Esophagus muscularis mucosa (tissue), 4 donors: Measurements from ENCODE around the gene DHX16. TPM values are rescaled to one million over a fixed set of nuclear protein-coding genes. Genes with fewer than 3 reads are reported as not detected.

Experiments used
- DNase-seq: peaks from one replicate; pipeline ENCODE4 v3.0.0-alpha.2; 2017; ENCODE audit errors: extremely low spot score
- H3K27ac ChIP-seq, 4 donors: fragments of 200-600 bp; sonication (generic); replicated peaks in 1 of 4; 1 replicate in 3 of 4; 2 replicates in 1 of 4; pipeline ENCODE4 v1.5.1; 2016 to 2019; ENCODE audit warnings: mild to moderate bottlenecking in 1 of 4
- H3K27me3 ChIP-seq, 4 donors: fragments of 200-600 bp; sonication (generic); one replicate each; pipeline versions ENCODE4 v1.5.1 to v1.6.0; 2016 to 2019
- H3K36me3 ChIP-seq, 4 donors: fragments of 200-600 bp; sonication (generic); one replicate each; pipeline ENCODE4 v1.5.1; 2016 to 2019
- H3K4me1 ChIP-seq, 4 donors: fragments of 200-600 bp; sonication (generic); one replicate each; pipeline ENCODE4 v1.5.1; 2016 to 2019
- H3K4me3 ChIP-seq, 4 donors: fragments of 200-600 bp; sonication (generic); 1 replicate in 2 of 4; 2 replicates in 2 of 4; pipeline ENCODE4 v1.5.1; 2016 to 2019; ENCODE audit warnings: mild to moderate bottlenecking in 4 of 4, moderate library complexity in 1 of 4
- H3K9me3 ChIP-seq, 4 donors: fragments of 200-600 bp; sonication (generic); 1 replicate in 3 of 4; 2 replicates in 1 of 4; pipeline ENCODE4 v1.5.1; 2016 to 2019
- EP300 ChIP-seq: sonication (generic); formaldehyde crosslinking; IDR thresholded peaks from one replicate; pipeline ENCODE4 v1.6.1; 2017; ENCODE audit warnings: antibody characterized with exemption
- POLR2A ChIP-seq: fragments of 450-650 bp; IDR thresholded peaks from one replicate; pipeline ENCODE4 v1.6.1; 2017; ENCODE audit warnings: antibody characterized with exemption, moderate library complexity, mild to moderate bottlenecking, low read depth
- POLR2AphosphoS5 ChIP-seq, 2 donors: sonication (generic); formaldehyde crosslinking; IDR thresholded peaks; one replicate each; pipeline ENCODE4 v1.6.1; 2017; ENCODE audit warnings: antibody characterized with exemption in 2 of 2
- WGBS: methylation state at CpG from one replicate; pipeline ENCODE4 v1.1.5; 2018; 5-methylcytosine and 5-hydroxymethylcytosine counted together
- intact Hi-C: fragments of 100-400 bp; cut with DNase I; formaldehyde crosslinking; loops from one replicate; pipeline ENCODE4 v1.15.1; 2023
- total RNA-seq, 4 donors: library from RNA; depleted of rRNA; stranded (reverse); fragments of >200 nt; gene quantifications; one replicate each; pipeline versions ENCODE4 v1.1.0 to v1.2.1, GENCODE V29; 2016
- TF ChIP-seq, protein P1 (sequence below), 3 experiments: fragments of 200-600 bp in 2 of 3; fragments of 450-650 bp in 1 of 3; sonication (generic) in 2 of 3; IDR thresholded peaks; one replicate each; pipeline ENCODE4 v1.5.1; 2017 to 2019; ENCODE audit warnings: antibody characterized with exemption in 3 of 3, mild to moderate bottlenecking in 2 of 3, moderate library complexity in 1 of 3

DHX16 gene
- total RNA-seq, 4 donors from 2014 or later = 20.3 to 41.1 (median 31.1) TPM

DNA sequence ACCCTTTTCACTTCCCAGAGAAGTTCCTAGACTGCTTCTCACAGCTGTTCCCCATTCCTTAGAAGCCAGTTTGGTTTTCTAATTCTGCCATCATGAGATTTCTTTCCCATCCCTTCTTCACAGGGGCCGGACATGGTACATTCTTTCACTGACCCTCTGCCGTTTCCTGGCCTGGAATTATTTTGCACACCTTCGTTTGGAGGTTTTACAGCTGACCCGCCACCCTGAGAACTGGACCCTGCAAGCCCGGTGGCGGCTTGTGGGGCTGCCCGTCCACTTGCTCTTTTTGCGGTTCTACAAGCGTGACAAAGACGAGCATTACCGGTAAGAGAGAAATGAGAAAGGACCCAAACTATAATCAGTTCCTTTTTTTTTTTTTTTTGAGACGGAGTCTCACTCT, 21.7 kb downstream of the DHX16 start:
- Histone ChIP-seq H3K9me3 (no peaks in the 10 kb centered on the region), H3K4me3 (no peak overlapping the region), H3K4me1 (peaks cover 14 to 27% (median 24%) of the 10 kb centered on the region in 4 donors), H3K27ac (no peak overlapping the region), H3K27me3 (no peaks in the 10 kb centered on the region), H3K36me3 (peaks cover 45 to 67% (median 61%) of the 10 kb centered on the region in 4 donors)
- no peak for DNase-seq
- intact Hi-C loops = no loop called here
- TF ChIP-seq POLR2AphosphoS5 (IDR thresholded peaks at IDR 0.05) (no peak), POLR2A (no peak), EP300 (no peak)
- TF ChIP-seq, protein P1, sequence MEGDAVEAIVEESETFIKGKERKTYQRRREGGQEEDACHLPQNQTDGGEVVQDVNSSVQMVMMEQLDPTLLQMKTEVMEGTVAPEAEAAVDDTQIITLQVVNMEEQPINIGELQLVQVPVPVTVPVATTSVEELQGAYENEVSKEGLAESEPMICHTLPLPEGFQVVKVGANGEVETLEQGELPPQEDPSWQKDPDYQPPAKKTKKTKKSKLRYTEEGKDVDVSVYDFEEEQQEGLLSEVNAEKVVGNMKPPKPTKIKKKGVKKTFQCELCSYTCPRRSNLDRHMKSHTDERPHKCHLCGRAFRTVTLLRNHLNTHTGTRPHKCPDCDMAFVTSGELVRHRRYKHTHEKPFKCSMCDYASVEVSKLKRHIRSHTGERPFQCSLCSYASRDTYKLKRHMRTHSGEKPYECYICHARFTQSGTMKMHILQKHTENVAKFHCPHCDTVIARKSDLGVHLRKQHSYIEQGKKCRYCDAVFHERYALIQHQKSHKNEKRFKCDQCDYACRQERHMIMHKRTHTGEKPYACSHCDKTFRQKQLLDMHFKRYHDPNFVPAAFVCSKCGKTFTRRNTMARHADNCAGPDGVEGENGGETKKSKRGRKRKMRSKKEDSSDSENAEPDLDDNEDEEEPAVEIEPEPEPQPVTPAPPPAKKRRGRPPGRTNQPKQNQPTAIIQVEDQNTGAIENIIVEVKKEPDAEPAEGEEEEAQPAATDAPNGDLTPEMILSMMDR (IDR thresholded peaks at IDR 0.05) = no peak
- WGBS = 90% methylated on average over 12 of the region's 12 CpGs

DNA sequence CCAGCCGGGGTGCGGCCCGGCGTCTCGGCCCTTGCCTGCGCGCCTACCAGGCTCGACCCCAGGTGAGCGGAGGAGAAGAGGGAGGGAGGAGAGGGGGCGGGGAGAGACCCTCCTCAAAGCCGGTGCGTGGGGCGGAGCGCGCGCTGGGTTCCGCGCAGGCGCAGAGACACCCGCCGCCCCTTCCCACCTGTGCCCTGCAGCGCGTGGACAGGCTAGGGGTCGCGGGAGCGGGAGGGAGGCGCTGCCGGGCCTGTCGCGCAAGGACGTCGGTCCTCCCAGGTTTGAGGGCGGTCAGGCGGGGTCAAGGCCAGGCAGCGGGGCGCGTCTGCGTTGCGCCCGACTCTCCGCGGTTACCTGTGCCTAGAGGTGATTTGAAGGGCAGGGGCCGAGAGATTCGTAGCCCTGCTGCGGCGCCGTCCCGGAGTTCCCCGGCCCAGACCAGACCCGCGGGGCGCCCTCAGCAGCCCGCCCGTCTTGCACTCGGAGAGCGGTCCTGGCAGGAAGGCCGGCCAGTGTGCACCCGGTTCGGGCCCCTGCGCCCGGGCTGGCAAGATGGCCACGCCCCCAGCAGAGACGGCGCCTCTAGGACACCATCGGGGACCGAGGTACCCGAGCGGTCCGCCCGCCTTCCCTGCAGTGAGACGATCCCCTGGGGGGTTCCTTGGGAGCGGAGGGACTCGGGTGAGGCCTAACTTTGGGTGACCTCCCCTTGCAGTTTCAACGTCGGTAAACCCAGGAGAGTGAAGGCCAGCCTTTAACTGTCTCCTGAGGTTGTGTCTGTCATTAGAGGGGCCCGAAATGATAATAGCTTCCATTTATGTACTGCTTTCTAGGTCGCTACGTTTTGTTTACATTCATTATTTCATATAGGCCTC, 25.3 kb downstream of the DHX16 start:
- intact Hi-C loops = loop anchor here (1.0 kb wide), 1 partner anchor 25 kb away; no protein-coding TSS in a partner anchor
- TF ChIP-seq POLR2AphosphoS5 (IDR thresholded peaks at IDR 0.05) = peak; percentile 3 to 43
- TF ChIP-seq, protein P1 (IDR thresholded peaks at IDR 0.05) = no peak
- WGBS = 4% methylated on average over 13 of the region's 78 CpGs
- H3K4me3 ChIP-seq = peak overlapping the region; percentile 93 to 100 (median 100)
- no peak for DNase-seq
- peaks cover 15 to 63% (median 39%) of the 10 kb centered on the region in 4 donors for H3K36me3 ChIP-seq
- no peaks in the 10 kb centered on the region for H3K9me3 ChIP-seq
- peak overlapping the region; percentile 93 to 99 (median 98) for H3K27ac ChIP-seq
- no peaks in the 10 kb centered on the region for H3K27me3 ChIP-seq
- H3K4me1 ChIP-seq = peaks cover 14 to 34% (median 25%) of the 10 kb centered on the region in 4 donors

DNA sequence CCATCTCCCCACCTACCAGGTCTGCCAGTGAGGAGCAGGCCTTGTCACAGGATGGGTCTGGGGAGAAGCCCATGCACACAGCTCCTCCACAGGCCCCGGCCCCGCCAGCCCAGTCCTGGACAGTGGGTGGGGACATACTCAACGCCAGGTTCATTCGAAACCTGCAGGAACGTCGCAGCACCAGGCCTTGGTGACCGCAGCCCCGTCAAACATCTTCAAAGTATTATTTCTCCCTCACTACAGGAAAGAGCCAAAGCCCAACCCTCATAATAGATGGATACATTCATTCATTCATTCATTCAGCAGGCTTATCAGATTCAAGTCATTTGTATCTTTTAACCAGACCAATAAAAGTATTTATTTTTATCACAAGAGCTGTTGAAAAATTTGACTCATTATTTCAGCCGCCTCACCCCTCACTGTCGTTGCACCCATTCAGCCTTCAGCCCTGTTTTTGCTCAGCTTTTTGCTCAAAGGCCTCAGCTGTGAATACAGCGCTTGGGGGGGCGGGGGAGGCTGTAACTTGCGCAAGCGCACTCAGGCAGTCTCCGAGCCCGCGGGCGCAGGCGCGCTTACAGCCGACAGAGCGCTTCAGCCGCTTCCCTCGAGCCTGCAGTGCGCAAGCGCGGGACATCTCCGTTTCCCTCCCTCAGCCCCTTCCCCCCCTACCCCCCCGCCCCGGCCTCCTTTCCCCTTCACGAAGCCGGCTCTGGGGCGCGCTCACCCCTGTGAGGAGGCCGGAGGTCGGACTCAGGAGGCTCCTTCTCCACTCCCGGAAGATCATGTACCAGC, 26.2 kb downstream of the DHX16 start, which contains the start of gene C6orf136:
Gene C6orf136, plus strand, starts transcription at position 684 of the 792 bp plus-strand sequence. Its CDS starts 99 bp downstream, at position 783.
- peak; percentile 96 for DNase-seq
- peak within 1 kb of the TSS; percentile 93 to 100 (median 100) for H3K4me3 ChIP-seq
- H3K27ac ChIP-seq = peak within 1 kb of the TSS; percentile 93 to 99 (median 98)
- H3K4me1 ChIP-seq = peaks cover 14 to 34% (median 25%) of the 10 kb centered on the region in 4 donors
- 11% methylated on average over 28 of the region's 37 CpGs for WGBS
- TF ChIP-seq POLR2AphosphoS5 (IDR thresholded peaks at IDR 0.05) = peak in 1 of 2 donors; percentile 73
- TF ChIP-seq, protein P1 (IDR thresholded peaks at IDR 0.05) = no peak
- peaks cover 12 to 63% (median 38%) of the 10 kb centered on the region in 4 donors for H3K36me3 ChIP-seq
- H3K27me3 ChIP-seq = no peaks in the 10 kb centered on the region
- H3K9me3 ChIP-seq = no peaks in the 10 kb centered on the region
- intact Hi-C loops = no loop called here

DNA sequence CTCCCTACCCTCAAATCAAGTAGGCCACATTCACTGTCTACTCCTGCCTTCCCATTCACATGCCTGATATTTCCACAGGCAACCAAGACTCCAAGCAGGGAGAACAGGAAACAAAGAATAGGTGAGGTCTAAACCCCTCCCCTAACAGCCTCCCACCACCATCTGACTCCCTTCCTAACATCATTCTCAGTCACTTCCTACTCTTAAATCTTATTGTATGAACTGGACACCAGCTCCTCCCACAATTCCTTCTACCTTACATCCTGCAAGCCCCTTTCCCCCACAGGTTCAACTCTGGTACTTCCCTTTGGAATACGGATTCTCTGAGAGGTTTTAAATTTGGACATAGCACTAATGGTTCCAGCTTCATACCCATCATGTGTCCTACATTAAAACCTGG, 26.8 kb downstream of the DHX16 start:
- Histone ChIP-seq H3K4me1 (peaks cover 14 to 34% (median 25%) of the 10 kb centered on the region in 4 donors), H3K27me3 (no peaks in the 10 kb centered on the region), H3K27ac (peak overlapping the region in 2 of 4 donors; percentile 93 to 99), H3K4me3 (no peak overlapping the region), H3K9me3 (no peaks in the 10 kb centered on the region), H3K36me3 (peaks cover 10 to 63% (median 36%) of the 10 kb centered on the region in 4 donors)
- TF ChIP-seq, protein P1 (IDR thresholded peaks at IDR 0.05) = no peak
- TF ChIP-seq POLR2A (no peak), EP300 (no peak), POLR2AphosphoS5 (IDR thresholded peaks at IDR 0.05) (no peak)
- 67% methylated on average over 1 of the region's 1 CpG for WGBS
- DNase-seq = no peak
- intact Hi-C loops = no loop called here
